ENCODE results near the gene SOBP.

DNA sequence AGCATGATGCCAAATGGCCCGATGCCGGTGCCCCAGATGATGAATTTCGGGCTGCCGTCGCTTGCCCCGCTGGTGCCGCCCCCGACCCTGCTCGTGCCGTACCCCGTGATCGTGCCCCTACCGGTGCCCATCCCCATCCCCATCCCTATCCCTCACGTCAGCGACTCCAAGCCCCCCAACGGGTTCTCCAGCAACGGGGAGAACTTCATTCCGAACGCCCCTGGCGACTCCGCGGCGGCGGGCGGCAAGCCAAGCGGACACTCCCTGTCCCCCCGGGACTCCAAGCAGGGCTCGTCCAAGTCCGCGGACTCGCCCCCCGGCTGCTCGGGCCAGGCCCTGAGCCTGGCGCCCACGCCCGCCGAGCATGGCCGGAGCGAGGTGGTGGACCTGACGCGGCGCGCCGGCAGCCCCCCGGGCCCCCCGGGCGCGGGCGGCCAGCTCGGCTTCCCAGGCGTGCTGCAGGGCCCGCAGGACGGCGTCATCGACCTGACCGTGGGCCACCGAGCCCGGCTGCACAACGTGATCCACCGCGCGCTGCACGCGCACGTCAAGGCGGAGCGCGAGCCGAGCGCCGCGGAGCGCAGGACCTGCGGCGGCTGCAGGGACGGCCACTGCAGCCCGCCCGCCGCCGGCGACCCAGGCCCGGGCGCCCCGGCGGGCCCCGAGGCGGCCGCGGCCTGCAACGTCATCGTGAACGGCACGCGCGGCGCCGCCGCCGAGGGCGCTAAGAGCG, 144.6 kb downstream of the SOBP start:
- TF ChIP-seq, protein P1, sequence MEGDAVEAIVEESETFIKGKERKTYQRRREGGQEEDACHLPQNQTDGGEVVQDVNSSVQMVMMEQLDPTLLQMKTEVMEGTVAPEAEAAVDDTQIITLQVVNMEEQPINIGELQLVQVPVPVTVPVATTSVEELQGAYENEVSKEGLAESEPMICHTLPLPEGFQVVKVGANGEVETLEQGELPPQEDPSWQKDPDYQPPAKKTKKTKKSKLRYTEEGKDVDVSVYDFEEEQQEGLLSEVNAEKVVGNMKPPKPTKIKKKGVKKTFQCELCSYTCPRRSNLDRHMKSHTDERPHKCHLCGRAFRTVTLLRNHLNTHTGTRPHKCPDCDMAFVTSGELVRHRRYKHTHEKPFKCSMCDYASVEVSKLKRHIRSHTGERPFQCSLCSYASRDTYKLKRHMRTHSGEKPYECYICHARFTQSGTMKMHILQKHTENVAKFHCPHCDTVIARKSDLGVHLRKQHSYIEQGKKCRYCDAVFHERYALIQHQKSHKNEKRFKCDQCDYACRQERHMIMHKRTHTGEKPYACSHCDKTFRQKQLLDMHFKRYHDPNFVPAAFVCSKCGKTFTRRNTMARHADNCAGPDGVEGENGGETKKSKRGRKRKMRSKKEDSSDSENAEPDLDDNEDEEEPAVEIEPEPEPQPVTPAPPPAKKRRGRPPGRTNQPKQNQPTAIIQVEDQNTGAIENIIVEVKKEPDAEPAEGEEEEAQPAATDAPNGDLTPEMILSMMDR (IDR thresholded peaks at IDR 0.05) = no peak
- TF ChIP-seq POLR2A (IDR thresholded peaks at IDR 0.05) (no peak), POLR2AphosphoS5 (IDR thresholded peaks at IDR 0.05) (no peak), EP300 (IDR thresholded peaks at IDR 0.05) (no peak)
